Glutamatergic neuron (in vitro differentiated cells): ENCODE results near the gene MPC1L. TPM values are rescaled to one million over a fixed set of nuclear protein-coding genes. Genes with fewer than 3 reads are reported as not detected.
"Not testable (repeated sequence)": the region's sequence is repeated elsewhere in the genome, so short reads cannot be mapped to it uniquely, and the experiment has no call there.

Source experiments
- DNase-seq: peaks from one replicate; pipeline ENCODE4 v3.0.0; 2022
- H3K27ac Mint-ChIP-seq: one replicate; pipeline ENCODE4 v1.8.0; 2020; ENCODE audit warnings: mild to moderate bottlenecking, mixed read lengths, inconsistent platforms; ENCODE audit not compliant: unreplicated experiment
- H3K27me3 Mint-ChIP-seq: one replicate; pipeline ENCODE4 v1.8.0; 2020; ENCODE audit warnings: mild to moderate bottlenecking, moderate library complexity, mixed read lengths, inconsistent platforms; ENCODE audit not compliant: unreplicated experiment
- H3K36me3 Mint-ChIP-seq: one replicate; pipeline ENCODE4 v1.8.0; 2020; ENCODE audit warnings: mild to moderate bottlenecking, mixed read lengths, inconsistent platforms; ENCODE audit not compliant: unreplicated experiment
- H3K4me1 Mint-ChIP-seq: one replicate; pipeline ENCODE4 v1.8.0; 2020; ENCODE audit warnings: mild to moderate bottlenecking, low read depth, mixed read lengths, inconsistent platforms; ENCODE audit not compliant: unreplicated experiment
- H3K4me3 Mint-ChIP-seq: one replicate; pipeline ENCODE4 v1.8.0; 2020; ENCODE audit warnings: mild to moderate bottlenecking, mixed read lengths, inconsistent platforms; ENCODE audit not compliant: unreplicated experiment
- H3K9me3 Mint-ChIP-seq: one replicate; pipeline ENCODE4 v1.8.0; 2020; ENCODE audit warnings: mild to moderate bottlenecking, moderate library complexity, mixed read lengths, inconsistent platforms; ENCODE audit not compliant: unreplicated experiment
- CTCF ChIP-seq: fragments of 200-600 bp; sonication (generic); IDR thresholded peaks from one replicate; pipeline ENCODE4 v1.5.0; 2021; ENCODE audit not compliant: partially characterized antibody, unreplicated experiment
- long read RNA-seq: library from polyadenylated mRNA; unstranded; transcript quantifications from one replicate; pipeline ENCODE4 v2.0.0, GENCODE V29; 2020; ENCODE audit not compliant: unreplicated experiment
- total RNA-seq: library from RNA; stranded (reverse); fragmentation: NEBNext Ultra II Directional; extraction: Animal tissue kit (Norgen Biotek cat#: 25700); gene quantifications from one replicate; pipeline ENCODE4 v1.2.1, GENCODE V29; 2021; ENCODE audit not compliant: unreplicated experiment

Gene MPC1L
- total RNA-seq: not detected
- long read RNA-seq: 0 reads

DNA sequence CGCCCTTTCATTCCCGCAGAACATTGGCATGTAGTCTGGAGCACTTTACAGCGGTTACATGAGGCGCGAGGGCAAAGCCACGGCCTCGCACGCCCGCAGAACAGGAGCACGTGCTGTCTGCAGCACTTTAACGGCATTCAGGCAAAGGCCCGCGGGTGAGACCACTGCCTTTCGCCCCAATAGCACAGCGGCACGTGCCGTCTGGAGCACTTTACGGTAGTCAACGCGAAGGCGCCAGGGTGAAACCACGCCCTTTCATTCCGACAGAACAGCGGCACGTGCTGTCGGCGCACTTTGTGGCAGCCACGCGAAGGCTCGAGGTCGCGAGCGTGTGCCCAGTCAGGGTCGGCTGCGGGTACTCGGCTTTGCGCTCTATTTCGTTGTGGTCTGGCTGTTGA, at the start of gene MPC1L:
Gene MPC1L (plus strand): TSS at position 290 of the 398 bp plus-strand sequence. CDS start 138 bp downstream, outside the sequence.
- peaks cover 10% of the 10 kb centered on the region for H3K4me1 Mint-ChIP-seq
- H3K27me3 Mint-ChIP-seq: no peaks in the 10 kb centered on the region
- no peak for DNase-seq
- TF ChIP-seq CTCF: no peak
- peaks cover 4% of the 10 kb centered on the region for H3K9me3 Mint-ChIP-seq
- no peak within 1 kb of the TSS for H3K4me3 Mint-ChIP-seq
- H3K36me3 Mint-ChIP-seq: no peaks in the 10 kb centered on the region
- H3K27ac Mint-ChIP-seq: no peak within 1 kb of the TSS

GRCh38 chrX:40573763-40574162, 49.5 kb upstream of the MPC1L start:
- no peaks in the 10 kb centered on the region for H3K27me3 Mint-ChIP-seq
- peak; percentile 23 for DNase-seq
- TF ChIP-seq CTCF: peak; percentile 33
- no peak overlapping the region for H3K4me3 Mint-ChIP-seq
- H3K36me3 Mint-ChIP-seq: no peaks in the 10 kb centered on the region
- no peaks in the 10 kb centered on the region for H3K4me1 Mint-ChIP-seq
- H3K9me3 Mint-ChIP-seq: no peaks in the 10 kb centered on the region
- no peak overlapping the region for H3K27ac Mint-ChIP-seq

- not testable (repeated sequence) for H3K4me3 Mint-ChIP-seq, DNase-seq, H3K9me3 Mint-ChIP-seq, H3K27me3 Mint-ChIP-seq, H3K27ac Mint-ChIP-seq, H3K36me3 Mint-ChIP-seq, H3K4me1 Mint-ChIP-seq
Observed at GRCh38 chrX:40575411-40575810, 47.8 kb upstream of the MPC1L start.

GRCh38 chrX:40576291-40576690, 46.9 kb upstream of the MPC1L start:
- no peak for TF ChIP-seq CTCF
- Mint-ChIP-seq H3K27ac (no peak overlapping the region), H3K4me3 (no peak overlapping the region), H3K27me3 (no peaks in the 10 kb centered on the region), H3K9me3 (no peaks in the 10 kb centered on the region), H3K4me1 (no peaks in the 10 kb centered on the region), H3K36me3 (no peaks in the 10 kb centered on the region)
- DNase-seq: no peak

GRCh38 chrX:40578039-40578695, 45.1 kb upstream of the MPC1L start:
- H3K27me3 Mint-ChIP-seq: no peaks in the 10 kb centered on the region
- H3K27ac Mint-ChIP-seq: no peak overlapping the region
- no peaks in the 10 kb centered on the region for H3K9me3 Mint-ChIP-seq
- no peak for TF ChIP-seq CTCF
- H3K36me3 Mint-ChIP-seq: no peaks in the 10 kb centered on the region
- no peak for DNase-seq
- no peak overlapping the region for H3K4me3 Mint-ChIP-seq
- peaks cover 3% of the 10 kb centered on the region for H3K4me1 Mint-ChIP-seq
